Activated CD8-positive, alpha-beta T cell treated with anti-CD3 and anti-CD28 coated beads for 36 hours (primary cell): ENCODE measurements around the gene LIMA1. TPM values are rescaled to one million over a fixed set of nuclear protein-coding genes. Genes with fewer than 3 reads are reported as not detected.
A peak's percentile ranks its signal among the peaks of the same experiment; 100 is the strongest.
"Not testable (repeated sequence)": the region's sequence is repeated elsewhere in the genome, so short reads cannot be mapped to it uniquely, and the experiment has no call there.

Experiments used
- ATAC-seq: fragments of 200-7000 bp; cut with Tn5 transposase; one replicate; pipeline ENCODE4 v1.10.0; 2021; ENCODE audit warnings: mild to moderate bottlenecking, moderate library complexity
- CTCF ChIA-PET: fragments of 350-600 bp; sonication (Branson Sonifier 250); formaldehyde crosslinking; loops from one replicate; lab custom pipeline; 2021; ENCODE audit warnings: antibody characterized with exemption; lab: Charles Lee
- POLR2A ChIA-PET: fragments of 350-600 bp; sonication (Branson Sonifier 250); formaldehyde crosslinking; loops from one replicate; lab custom pipeline; 2021; ENCODE audit warnings: antibody characterized with exemption; lab: Charles Lee
- DNase-seq: peaks from one replicate; pipeline ENCODE4 v3.0.0-alpha.2; 2020
- H3K27ac Mint-ChIP-seq: one replicate; pipeline ENCODE4 v1.8.0; 2021; ENCODE audit warnings: mild to moderate bottlenecking, mixed read lengths
- H3K27me3 Mint-ChIP-seq: one replicate; pipeline ENCODE4 v1.8.0; 2021; ENCODE audit warnings: mixed read lengths
- H3K36me3 Mint-ChIP-seq: one replicate; pipeline ENCODE4 v1.8.0; 2021; ENCODE audit warnings: low read depth, mixed read lengths
- H3K4me1 Mint-ChIP-seq: one replicate; pipeline ENCODE4 v1.8.0; 2021; ENCODE audit warnings: low read depth, mixed read lengths
- H3K4me3 Mint-ChIP-seq: one replicate; pipeline ENCODE4 v1.8.0; 2021; ENCODE audit warnings: mild to moderate bottlenecking, moderate library complexity, mixed read lengths
- H3K9me3 Mint-ChIP-seq: one replicate; pipeline ENCODE4 v1.8.0; 2021; ENCODE audit warnings: mixed read lengths
- CTCF ChIP-seq: fragments of 200-600 bp; IDR thresholded peaks from one replicate; pipeline ENCODE4 v1.8.0; 2022; ENCODE audit warnings: antibody characterized with exemption, mild to moderate bottlenecking
- intact Hi-C: fragments of 100-400 bp; cut with micrococcal nuclease; formaldehyde crosslinking; loops from one replicate; pipeline ENCODE4 v1.10.0; 2022
- total RNA-seq, 2 experiments: library from RNA; stranded (reverse); gene quantifications; one replicate each; pipeline ENCODE4 v1.2.3, GENCODE V29; 2021

The LIMA1 gene
- total RNA-seq, 2 experiments from 2014 or later = 44.2 to 45.5 TPM

- DNase-seq (no peak), ATAC-seq (no peak)
- no peaks in the 10 kb centered on the region for H3K27me3 Mint-ChIP-seq
- H3K36me3 Mint-ChIP-seq = peaks cover 22% of the 10 kb centered on the region
- H3K9me3 Mint-ChIP-seq = no peaks in the 10 kb centered on the region
- intact Hi-C loops = no loop called here
- TF ChIP-seq CTCF = no peak
- peak overlapping the region; percentile 75 for H3K27ac Mint-ChIP-seq
- H3K4me1 Mint-ChIP-seq = peaks cover 42% of the 10 kb centered on the region
- H3K4me3 Mint-ChIP-seq = no peak overlapping the region
- CTCF ChIA-PET = interaction anchor here (0.5 to 3.0 kb wide), 4 partner anchors 32 to 707 kb away, joined by 3 to 8 read pairs (median 6); partner anchors contain the start of gene COX14
- POLR2A ChIA-PET = no interaction called here
These were observed 63.8 kb downstream of the LIMA1 start for GRCh38 chr12:50219544-50219943.

DNA sequence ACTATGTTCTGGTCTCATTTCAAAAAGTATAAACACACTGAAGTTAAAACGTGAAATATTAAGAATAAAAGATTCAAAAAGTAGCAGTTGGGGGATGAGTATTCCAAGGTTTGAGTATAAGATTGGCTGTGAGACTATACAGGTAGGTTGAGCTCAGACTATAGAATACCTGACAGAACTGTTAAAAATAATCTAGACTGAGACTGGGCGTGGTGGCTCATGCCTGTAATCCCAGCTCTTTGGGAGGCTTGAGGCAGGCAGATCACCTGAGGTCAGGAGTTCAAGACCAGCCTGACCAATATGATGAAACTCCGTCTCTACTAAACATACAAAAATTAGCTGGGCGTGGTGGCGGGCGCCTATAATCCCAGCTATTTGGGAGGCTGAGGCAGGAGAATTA, 64.3 kb downstream of the LIMA1 start:
- intact Hi-C loops, H3K27me3 Mint-ChIP-seq, ATAC-seq, H3K27ac Mint-ChIP-seq, POLR2A ChIA-PET, DNase-seq, H3K9me3 Mint-ChIP-seq: not testable (repeated sequence)
- CTCF ChIA-PET = interaction anchor here (0.8 to 2.4 kb wide), 3 partner anchors 15 to 107 kb away, joined by 3 to 7 read pairs (median 5); partner anchors contain the start of gene COX14
- Mint-ChIP-seq H3K4me1 (peaks cover 39% of the 10 kb centered on the region), H3K36me3 (peaks cover 22% of the 10 kb centered on the region), H3K4me3 (peak overlapping the region; percentile 3)

- Mint-ChIP-seq H3K9me3 (no peaks in the 10 kb centered on the region), H3K27me3 (no peaks in the 10 kb centered on the region), H3K4me3 (no peak overlapping the region), H3K27ac (no peak overlapping the region), H3K36me3 (peaks cover 22% of the 10 kb centered on the region), H3K4me1 (peaks cover 39% of the 10 kb centered on the region)
- no peak for DNase-seq
- TF ChIP-seq CTCF = no peak
- CTCF ChIA-PET = interaction anchor here (0.8 to 2.4 kb wide), 3 partner anchors 14 to 107 kb away, joined by 3 to 7 read pairs (median 5); partner anchors contain the start of gene COX14
- intact Hi-C loops = no loop called here
- no peak for ATAC-seq
- POLR2A ChIA-PET = interaction anchor here (1.6 kb wide), 1 partner anchor 35 kb away, joined by 3 read pairs; no protein-coding TSS in a partner anchor
These were observed 64.9 kb downstream of the LIMA1 start for GRCh38 chr12:50218386-50218785.

GRCh38 chr12:50217202-50217601, 66.1 kb downstream of the LIMA1 start:
- POLR2A ChIA-PET = interaction anchor here (0.9 to 1.6 kb wide), 2 partner anchors 30 to 36 kb away, joined by 3 to 4 read pairs; no protein-coding TSS in a partner anchor
- intact Hi-C loops = no loop called here
- Mint-ChIP-seq H3K4me3 (no peak overlapping the region), H3K27me3 (no peaks in the 10 kb centered on the region), H3K9me3 (no peaks in the 10 kb centered on the region), H3K27ac (peak overlapping the region; percentile 59), H3K36me3 (peaks cover 22% of the 10 kb centered on the region), H3K4me1 (peaks cover 42% of the 10 kb centered on the region)
- CTCF ChIA-PET = interaction anchor here (0.7 to 2.4 kb wide), 4 partner anchors 13 to 272 kb away, joined by 3 to 7 read pairs (median 3); no protein-coding TSS in a partner anchor
- ATAC-seq = no peak
- no peak for TF ChIP-seq CTCF
- DNase-seq = no peak

GRCh38 chr12:50215033-50215432, 68.3 kb downstream of the LIMA1 start:
- CTCF ChIA-PET = interaction anchor here (2.1 kb wide), 1 partner anchor 100 kb away, joined by 9 read pairs; no protein-coding TSS in a partner anchor
- Mint-ChIP-seq H3K9me3 (no peaks in the 10 kb centered on the region), H3K36me3 (peaks cover 30% of the 10 kb centered on the region), H3K27ac (peak overlapping the region; percentile 35), H3K4me3 (no peak overlapping the region), H3K27me3 (no peaks in the 10 kb centered on the region), H3K4me1 (peaks cover 52% of the 10 kb centered on the region)
- TF ChIP-seq CTCF = no peak
- intact Hi-C loops = no loop called here
- DNase-seq (no peak), ATAC-seq (no peak)
- POLR2A ChIA-PET = interaction anchor here (0.8 kb wide), 1 partner anchor 103 kb away, joined by 3 read pairs; no protein-coding TSS in a partner anchor
